CD4-positive, alpha-beta T cell treated with Interleukin-2 at 100 ng/mL for 4 hours (primary cell): Measurements from ENCODE around the gene DHRS4L2.
"Not testable (repeated sequence)": the region's sequence is repeated elsewhere in the genome, so short reads cannot be mapped to it uniquely, and the experiment has no call there.

ENCODE experiments used
- DNase-seq: peaks from one replicate; pipeline ENCODE4 v3.0.0-alpha.2; 2020; ENCODE audit warnings: low spot score

The DHRS4L2 gene

DNA sequence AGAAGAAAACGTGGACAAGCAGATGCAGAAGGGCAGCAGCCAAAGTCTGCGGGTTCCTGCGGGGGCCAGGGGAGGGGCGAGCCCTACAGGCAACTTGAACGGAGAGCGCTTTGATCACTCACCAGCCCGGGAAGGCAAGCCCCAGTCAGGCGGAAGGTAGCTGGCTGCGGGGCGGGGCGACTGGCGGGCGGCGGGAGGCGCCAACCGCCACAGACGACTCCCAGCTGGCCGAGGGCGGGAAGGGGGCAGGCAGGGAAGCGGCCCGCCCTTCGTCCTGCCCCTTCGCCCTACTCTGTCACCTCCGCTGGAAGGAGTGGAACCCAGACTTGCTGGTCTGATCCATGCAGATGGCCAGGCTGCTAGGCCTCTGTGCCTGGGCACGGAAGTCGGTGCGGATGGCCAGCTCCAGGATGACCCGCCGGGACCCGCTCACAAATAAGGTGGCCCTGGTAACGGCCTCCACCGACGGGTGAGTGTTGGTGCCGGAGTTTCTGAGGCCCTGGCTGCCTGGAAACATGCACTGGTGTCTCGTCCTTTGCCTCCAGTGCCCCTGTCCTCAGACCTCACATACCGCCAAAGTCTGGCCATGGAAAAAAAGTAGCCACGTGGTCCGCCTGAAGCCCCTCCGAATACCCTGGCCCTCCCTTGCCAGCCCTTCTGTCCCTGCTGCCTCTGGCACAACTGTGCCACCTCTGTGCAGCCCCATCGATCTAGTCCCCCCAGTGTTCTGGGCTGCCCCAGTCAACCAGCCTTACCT is at the start of gene DHRS4L2:
TSS of gene DHRS4L2 (plus strand) at position 323 of the 757 bp plus-strand sequence. CDS start at position 342, 19 bp downstream.
- peak; percentile 70 for DNase-seq

DNA sequence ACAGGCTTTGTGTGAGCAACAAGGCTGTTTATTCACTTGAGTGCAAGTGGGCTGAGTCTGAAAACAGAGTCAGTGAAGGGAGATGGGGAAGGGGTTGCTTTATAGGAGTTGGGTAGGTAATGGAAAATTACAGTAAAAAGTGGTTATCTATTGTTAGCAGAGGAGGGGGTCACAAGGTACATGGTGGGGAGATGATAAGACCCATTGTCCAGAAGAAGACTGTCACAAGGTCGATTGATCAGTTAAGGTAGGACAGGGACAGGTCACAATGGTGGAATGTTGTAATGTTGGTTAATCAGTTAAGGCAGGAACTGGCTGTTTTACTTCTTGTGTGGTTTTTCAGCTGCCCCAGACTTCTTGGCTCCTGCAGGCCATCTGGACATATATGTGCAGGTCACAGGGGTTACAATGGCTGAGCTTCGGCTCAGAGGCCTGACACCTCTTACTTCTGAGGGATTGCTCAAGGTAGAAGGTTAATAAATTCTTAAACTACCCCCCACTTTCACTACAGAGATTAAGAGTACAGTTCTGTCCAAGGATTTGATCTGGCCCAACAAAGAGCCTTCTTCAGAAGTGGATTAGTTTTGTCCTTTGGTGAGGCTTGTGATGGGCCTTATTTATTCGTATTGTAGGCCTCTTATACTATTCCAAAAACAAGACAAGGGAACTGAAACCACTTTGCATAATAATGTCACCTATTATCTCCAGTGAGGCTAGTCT is 49.0 kb upstream of the DHRS4L2 start:
- DNase-seq, result no peak

DNA sequence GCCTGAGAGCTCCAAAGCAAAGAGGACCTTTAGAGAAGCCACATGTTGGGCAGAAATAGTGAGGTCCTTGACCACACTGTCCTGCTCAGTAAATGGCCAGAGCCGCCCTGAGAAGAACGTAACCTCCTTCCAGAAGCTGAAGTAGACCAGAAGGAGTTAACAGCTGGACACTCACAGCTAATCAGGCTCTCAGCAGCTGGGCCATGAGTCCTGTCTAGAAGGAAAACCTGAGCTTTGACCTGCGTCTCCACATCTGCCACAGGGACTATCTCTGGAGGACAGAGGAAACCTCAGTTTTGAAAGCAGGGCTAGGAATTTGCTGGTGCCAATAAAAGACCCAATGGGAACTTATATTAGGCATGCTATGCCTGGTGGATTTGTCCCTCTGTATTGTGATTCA is 47.5 kb upstream of the DHRS4L2 start:
- no peak for DNase-seq

DNA sequence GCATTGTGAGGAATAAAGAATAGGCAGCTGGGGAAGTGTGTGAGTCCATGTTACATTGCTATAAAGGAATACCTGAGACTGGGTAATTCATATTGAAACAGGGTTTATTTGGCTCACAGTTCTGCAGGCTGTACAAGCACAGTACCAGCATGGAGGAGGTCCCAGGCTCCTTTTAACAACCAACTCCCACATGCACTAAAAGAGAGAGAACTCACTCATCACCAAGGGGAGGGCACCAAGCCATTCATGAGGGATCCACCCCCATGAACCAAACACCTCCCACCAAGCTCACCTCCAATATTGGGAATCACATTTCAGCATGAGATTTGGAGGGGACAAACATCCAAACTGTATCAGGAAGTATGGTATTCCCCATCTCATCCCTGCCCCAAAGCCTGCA is 47.1 kb upstream of the DHRS4L2 start:
- DNase-seq, result no peak

DNA sequence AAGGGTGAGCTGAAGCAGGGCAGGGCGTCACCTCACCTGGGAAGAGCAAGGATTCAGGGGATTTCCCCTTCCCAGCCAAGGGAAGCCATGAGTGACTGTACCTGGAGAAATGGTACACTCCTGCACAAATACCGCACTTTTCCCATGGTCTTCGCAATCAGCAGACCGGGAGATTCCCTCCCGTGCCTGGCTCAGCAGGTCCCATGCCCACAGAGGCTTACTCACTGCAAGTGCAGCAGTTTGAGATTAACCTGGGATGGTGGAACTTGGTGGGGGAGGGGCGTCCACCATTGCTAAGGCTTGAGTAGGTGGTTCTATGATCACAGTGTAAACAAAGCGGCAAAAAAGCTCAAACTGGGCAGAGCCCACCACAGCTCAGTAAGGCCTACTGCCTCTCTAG is 46.1 kb upstream of the DHRS4L2 start:
- no peak for DNase-seq

DNA sequence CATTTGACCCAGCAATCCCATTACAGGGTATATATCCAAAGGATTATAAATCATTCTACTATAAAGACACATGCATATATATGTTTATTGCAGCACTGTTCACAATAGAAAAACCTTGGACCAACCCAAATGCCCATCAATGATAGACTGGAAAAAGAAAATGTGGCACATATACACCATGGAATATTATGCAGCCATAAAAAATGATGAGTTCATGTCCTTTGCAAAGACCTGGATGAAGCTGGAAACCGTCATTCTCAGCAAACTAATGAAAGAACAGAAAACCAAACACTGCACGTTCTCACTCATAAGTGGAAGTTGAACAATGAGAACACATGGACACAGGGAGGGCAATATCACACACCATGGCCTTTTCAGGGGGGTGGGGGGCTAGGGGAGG is 39.7 kb upstream of the DHRS4L2 start:
- not testable (repeated sequence) for DNase-seq

DNA sequence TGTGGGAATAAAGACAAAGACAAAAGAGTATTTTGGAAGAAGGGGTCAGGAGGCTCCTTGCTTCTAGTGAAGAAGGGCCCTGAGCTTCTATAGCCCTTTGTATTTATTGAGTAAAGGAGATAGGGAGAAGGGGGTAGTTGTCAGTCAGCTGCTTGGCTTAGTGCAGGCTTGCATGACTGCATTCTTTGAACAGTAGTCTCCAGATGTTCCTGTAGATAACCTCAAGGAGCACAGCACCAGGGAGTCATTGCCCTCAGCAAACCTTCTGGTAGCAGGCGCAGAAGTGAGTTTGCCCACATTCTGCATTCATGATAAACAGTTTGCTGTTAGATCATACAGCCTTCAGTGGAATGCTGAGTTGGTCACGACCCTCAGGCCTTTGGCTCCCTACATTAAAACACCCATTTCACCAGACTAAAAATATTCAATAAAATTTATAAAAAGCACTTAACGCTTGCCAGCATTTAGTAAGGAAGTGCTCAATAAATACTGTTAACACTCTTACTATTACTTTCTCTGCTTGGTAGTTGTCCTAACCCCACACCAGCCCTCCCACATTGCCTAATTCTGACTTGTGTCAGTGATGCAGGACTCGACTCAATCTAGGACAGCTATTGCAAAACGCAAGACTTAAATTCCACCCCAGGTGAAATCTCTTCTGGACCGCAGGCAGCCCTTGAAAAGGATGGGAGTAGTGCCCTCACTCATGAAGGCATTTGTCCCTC is 38.2 kb upstream of the DHRS4L2 start:
- no peak for DNase-seq

DNA sequence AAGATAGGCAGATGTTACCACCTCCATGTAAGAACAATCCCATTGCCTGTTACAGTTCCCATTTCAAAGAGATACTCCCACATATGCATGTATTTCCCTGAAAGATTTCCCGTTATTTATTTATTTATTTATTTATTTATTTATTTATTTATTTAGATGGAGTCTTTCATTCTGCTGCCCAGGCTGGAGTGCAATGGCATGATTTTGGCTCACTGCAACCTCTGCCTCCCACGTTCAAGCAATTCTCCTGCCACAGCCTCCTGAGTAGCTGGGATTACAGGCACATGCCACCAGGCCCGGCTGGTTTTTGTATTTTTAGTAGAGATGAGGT is 37.6 kb upstream of the DHRS4L2 start:
- not testable (repeated sequence) for DNase-seq

DNA sequence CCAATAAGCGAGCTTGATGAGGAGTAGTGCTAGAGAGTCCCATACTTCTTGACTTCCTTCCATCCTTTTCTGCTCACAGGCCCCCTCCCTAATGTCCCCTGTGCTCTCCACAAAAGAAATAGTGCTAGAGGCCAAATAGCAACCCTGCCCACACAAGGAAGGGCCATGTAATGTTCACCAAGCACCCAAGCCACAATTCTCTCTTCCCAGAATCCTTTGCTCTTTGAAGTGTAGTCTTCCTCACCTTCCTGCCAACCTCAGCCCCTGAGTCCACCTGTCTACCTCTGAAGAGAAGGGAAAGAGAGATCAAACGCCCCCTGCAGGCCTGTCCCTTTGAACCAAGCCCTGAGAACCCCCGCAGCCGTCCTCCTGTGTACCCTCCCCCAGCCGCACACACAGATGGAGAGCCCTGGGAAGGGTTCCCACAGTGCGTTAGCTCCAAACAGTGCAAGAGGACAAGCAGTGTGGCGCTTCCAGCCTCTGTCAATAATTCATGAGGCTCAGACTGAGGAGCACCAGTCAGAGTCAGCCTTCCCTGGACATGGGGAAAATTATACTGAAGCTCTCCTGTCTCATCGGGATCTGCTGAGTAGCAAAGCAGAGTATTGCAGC is 37.0 kb upstream of the DHRS4L2 start:
- DNase-seq, result no peak

DNA sequence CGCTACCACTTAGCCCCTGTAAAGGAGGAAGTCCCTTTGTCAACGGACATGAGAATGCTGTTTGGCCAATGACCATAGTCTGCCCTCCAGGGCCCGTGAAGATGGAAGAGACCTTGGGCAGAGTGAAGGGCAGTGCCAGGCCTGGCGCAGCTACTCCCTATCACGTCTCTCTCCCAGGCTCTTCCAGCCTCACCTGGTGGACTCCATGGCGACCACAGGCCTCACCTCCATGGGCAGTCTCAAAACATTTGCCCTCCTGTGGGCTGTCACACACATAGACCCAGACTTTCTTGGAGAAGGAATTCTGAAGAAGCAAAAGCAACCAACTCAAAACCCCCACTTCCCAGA is 35.6 kb upstream of the DHRS4L2 start:
- DNase-seq, result not testable (repeated sequence)

DNA sequence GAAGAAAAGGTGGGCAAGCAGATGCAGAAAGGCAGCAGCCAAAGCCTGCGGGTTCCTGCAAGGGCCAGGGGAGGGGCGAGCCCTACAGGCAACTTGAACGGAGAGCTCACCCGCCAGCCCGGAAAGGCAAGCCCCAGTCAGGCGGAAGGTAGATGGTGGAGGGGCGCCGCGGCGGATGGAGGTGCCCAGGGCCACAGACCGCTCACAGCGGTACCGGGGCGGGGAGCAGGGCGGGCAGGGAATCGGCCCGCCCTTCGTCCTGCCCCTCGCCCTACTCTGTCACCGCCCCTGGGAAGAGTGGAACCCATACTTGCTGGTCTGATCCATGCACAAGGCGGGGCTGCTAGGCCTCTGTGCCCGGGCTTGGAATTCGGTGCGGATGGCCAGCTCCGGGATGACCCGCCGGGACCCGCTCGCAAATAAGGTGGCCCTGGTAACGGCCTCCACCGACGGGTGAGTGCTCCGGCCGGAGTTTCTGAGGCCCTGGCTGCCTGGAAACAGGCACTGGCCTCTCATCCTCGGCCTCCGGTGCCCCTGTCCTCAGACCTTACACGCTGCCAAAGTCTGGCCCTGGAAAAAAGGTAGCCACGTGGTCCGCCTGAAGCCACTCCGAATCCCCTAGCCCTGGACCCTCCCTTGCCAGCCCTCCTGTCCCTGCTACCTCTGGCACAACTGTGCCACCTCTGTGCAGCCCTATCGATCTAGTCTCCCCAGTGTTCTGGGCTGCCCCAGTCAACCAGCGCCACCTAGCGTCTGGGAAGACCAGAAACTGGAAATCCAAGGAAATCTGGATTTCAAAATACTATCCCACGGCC is 35.1 kb upstream of the DHRS4L2 start, which contains the start of gene DHRS4:
TSS of gene DHRS4 (plus strand) at position 307 of the 815 bp plus-strand sequence. CDS start at position 326, 19 bp downstream.
- peak; percentile 81 for DNase-seq

DNA sequence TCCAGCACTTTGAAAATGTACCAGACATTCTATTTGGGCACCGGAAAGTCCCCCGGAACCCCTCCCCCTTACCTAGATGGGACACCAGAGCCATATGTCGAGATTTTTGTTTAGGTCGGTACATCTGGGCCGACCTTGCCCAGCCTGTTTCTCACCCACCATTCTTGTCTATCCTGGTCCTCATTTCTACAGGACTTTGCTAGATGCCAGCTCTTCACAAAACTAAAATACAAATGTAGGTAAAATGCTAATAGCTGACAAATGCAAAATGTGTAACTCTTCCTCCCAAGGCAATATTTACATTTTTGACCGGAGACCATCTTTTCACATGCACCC is 34.5 kb upstream of the DHRS4L2 start:
- not testable (repeated sequence) for DNase-seq

DNA sequence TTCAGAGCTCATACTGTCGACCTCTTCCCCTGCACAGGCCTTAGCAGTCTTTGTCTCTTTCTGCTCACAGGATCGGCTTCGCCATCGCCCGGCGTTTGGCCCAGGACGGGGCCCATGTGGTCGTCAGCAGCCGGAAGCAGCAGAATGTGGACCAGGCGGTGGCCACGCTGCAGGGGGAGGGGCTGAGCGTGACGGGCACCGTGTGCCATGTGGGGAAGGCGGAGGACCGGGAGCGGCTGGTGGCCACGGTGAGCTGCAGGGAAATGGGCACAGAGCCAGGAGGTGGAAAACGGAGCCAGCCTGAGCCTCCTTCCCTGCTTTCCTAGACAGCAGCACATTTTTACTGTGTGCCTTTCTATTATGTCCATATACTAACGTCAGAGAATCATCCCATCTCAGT is 33.8 kb upstream of the DHRS4L2 start:
- not testable (repeated sequence) for DNase-seq

DNA sequence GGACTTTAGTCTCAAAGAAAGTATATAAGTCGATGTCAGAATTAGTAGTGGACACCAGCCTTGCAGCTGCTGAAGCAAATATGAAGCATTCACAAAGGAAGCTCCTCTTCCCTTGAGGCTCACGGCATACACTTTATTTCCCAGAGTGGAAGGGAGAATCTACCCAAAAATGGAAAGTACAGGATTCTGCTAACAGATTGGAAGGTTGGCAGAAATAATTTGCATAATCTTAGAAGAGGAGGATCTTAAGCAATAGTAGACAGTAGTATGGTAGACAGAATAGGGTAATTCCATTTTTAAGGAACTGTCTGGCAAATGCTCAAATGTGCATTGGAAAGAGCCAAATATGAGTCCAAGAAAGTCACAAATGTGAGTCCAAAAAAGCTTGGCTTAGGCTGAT is 32.9 kb upstream of the DHRS4L2 start:
- not testable (repeated sequence) for DNase-seq

DNA sequence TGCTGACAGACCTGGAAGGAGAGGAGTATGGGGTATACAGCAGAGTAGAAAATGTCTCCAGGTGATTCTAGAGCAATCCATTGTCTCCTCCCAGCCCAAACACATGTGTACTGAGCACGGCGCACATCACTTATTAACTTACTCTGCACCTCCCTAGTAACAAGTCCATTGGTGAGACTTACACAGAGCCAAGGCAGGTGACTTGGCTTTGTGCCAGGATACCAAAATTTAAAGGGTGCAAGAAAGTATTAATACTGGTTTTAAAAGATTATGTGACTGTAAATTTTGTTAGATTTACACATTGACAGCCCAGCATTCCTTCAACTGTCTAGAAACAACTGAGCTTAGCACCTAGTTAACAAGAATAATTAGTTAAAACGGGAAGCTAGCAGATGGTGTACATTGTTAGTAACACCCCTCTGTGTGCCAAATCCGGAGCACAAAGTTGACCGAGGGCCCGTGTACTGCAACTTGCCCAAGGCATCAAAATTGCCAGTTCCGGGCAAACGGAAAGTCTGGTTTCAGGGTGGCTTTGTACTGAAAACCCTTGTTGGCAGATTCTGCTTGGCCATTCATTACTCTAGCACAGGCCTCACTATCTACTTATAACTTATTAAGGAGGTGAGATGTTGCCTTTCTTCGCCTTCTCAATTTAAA is 30.7 kb upstream of the DHRS4L2 start:
- DNase-seq, result not testable (repeated sequence)

DNA sequence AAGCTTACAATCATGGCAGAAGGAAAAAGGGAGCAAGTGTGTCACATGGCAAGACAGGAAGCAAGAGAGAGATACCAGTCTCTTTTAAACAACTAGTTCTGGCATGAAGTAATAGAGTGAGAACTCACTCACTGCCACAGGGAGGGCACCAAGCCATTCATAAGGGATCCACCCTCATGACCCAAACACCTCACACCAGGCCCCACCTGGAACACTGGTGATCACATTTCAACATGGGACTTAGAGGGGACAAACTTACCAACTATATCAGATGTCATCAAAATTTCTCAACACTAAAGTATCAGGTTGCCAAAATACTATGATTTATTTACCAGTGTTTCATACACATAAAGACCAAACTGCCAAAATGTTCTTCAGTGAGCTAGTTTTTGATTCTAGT is 27.8 kb upstream of the DHRS4L2 start:
- not testable (repeated sequence) for DNase-seq

DNA sequence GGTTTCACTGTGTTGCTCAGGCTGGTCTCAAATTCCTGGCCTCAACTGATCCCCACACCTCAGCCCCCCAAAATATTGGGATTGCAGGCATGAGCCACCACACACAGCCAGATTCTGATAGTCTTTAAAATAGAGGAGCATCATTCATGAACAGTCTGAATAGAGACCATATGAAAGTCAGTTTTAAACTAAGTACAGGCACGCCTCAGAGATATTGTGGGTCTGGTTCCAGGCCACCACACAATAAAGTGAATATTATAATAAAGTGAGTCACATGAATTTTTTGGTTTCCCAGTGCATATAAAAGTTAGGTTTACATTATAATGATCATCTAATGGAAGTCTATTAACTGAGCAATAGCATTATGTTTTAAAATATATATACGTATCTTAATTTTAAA is 27.0 kb upstream of the DHRS4L2 start:
- DNase-seq, result not testable (repeated sequence)

DNA sequence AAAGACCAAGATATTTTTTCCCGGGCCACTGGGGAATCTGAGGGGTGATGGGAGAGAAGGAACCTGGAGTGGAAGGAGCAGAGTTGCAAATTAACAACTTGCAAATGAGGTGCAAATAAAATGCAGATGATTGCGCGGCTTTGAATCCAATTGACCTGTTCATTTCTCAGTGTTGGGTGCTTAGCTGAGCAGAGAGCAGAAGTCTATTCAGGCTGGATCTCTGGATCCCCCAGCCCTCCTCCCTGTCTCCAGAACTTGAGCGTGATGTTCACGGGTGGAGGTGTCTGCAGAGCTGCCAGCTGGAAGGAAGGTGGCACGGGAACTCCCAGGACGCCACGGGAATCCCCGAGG is 19.6 kb upstream of the DHRS4L2 start:
- DNase-seq, result not testable (repeated sequence)

DNA sequence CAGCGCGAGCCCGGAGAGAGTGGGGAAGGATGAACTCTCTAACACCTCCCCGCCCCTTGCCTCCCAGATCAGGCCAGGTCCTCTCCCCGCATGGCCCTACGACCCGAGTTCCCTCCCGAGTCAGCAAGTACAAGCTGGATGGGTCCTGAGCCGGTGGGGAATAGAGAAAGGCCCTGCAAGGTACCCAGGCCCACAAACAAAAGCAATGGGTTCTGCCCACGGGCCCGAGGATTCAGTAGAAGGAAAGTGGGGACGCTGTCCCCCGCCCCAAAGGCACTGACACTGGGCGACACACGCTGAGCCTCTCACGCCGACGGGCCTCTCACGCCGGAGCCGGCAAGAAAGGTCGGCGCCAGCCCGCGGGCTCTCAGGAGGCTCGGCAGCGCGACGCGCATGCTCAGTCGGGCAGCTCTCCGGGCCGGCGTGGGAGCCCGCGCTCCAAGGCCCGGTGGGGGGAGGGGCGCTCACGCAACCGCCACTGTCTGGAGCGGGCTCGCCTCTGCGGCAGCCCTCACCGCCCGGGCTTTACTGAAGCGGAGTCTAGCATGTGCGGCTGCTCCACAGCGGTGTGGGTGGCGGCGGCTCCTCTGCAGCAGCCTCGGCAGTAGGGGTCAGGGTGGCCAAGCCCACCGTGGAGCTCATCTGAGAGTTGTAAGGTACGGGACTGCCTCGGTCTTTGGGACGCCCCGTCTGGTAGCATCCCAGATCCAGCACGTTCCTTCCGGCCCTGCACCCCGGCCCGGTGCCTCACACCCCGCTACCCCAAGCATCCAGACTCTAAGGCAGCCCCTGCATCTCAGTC is 19.0 kb upstream of the DHRS4L2 start:
- peak; percentile 38 for DNase-seq

DNA sequence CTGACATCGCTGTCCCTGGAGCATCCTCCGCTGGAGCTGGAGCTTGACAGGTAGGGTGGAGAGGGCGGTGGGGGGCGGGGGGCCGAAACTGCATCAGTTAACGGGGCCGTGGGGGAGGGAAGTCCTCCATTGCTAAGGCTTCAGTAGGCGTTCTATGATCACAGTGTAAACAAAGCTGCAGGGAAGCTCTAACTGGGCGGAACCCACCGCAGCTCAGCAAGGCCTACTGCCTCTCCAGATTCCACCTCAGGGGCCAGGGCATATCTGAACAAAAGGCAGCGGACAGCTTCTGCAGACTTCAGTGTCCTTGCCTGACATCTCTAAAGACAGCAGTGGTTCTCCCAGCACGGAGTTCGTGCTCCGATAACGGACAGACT is 18.5 kb upstream of the DHRS4L2 start:
- not testable (repeated sequence) for DNase-seq
